HepG2 (cell line): ENCODE measurements around the gene ADAMTS4. TPM values are rescaled to one million over a fixed set of nuclear protein-coding genes. Genes with fewer than 3 reads are reported as not detected.

ENCODE experiments used
- CEBPZ ChIP-seq: IDR thresholded peaks from 2 replicates; pipeline ENCODE4 v1.6.1; 2012; ENCODE audit warnings: low read length, improper control_type of control experiment
- EED ChIP-seq: sonication (generic); formaldehyde crosslinking; IDR thresholded peaks from 2 replicates; pipeline ENCODE4 v1.5.0; 2020; ENCODE audit warnings: mild to moderate bottlenecking, missing genetic modification reagents
- HMGA1 ChIP-seq: sonication (generic); formaldehyde crosslinking; conservative IDR thresholded peaks from 2 replicates; pipeline ENCODE4 v1.4.0; 2020; ENCODE audit warnings: missing genetic modification reagents
- HOXA5 ChIP-seq: sonication (generic); formaldehyde crosslinking; IDR thresholded peaks from 2 replicates; pipeline ENCODE4 v1.4.0; 2020; ENCODE audit warnings: missing genetic modification reagents
- MIER3 ChIP-seq: IDR thresholded peaks from 2 replicates; pipeline ENCODE4 v1.6.1; 2016; ENCODE audit warnings: missing compliant biosample characterization, borderline replicate concordance
- NCOA1 ChIP-seq: sonication (generic); formaldehyde crosslinking; IDR thresholded peaks from 2 replicates; pipeline ENCODE4 v1.9.0; 2021; ENCODE audit warnings: missing genetic modification reagents
- TBL1XR1 ChIP-seq: fragments of 150-350 bp; IDR thresholded peaks from 2 replicates; pipeline ENCODE4 v1.6.1; 2014; ENCODE audit warnings: borderline replicate concordance, low read length; ENCODE audit not compliant: partially characterized antibody
- ZFP37 ChIP-seq: sonication (generic); formaldehyde crosslinking; IDR thresholded peaks from 2 replicates; pipeline ENCODE4 v1.4.0; 2020; ENCODE audit warnings: missing genetic modification reagents, borderline replicate concordance
- ZNF407 ChIP-seq: sonication (generic); formaldehyde crosslinking; IDR thresholded peaks from one replicate; pipeline ENCODE4 v1.5.1; 2020; ENCODE audit warnings: mild to moderate bottlenecking, missing genetic modification reagents; ENCODE audit errors: not compliant biosample characterization
- ZNF550 ChIP-seq: sonication (generic); formaldehyde crosslinking; IDR thresholded peaks from 2 replicates; pipeline ENCODE4 v1.4.0; 2020; ENCODE audit warnings: mild to moderate bottlenecking, missing genetic modification reagents, borderline replicate concordance
- polyA plus RNA-seq, 8 experiments: library from polyadenylated mRNA; depleted of rRNA in 3 of 8; stranded (reverse) in 7 of 8; unstranded in 1 of 8; fragments of >200 nt; fragmentation: Illumina TruSeq in 4 of 8; extraction: Trizol in 4 of 8; gene quantifications; 2 replicates each; pipeline versions ENCODE4 v1.2.1 to v1.2.3, GENCODE V29; 2011 to 2016; ENCODE audit warnings: low read depth in 4 of 8, missing spikeins in 1 of 8, mixed read lengths in 1 of 8; ENCODE audit not compliant: insufficient read depth in 1 of 8
- total RNA-seq, 5 experiments: library from RNA; depleted of rRNA; stranded (reverse); fragments of >200 nt; fragmentation: Illumina TruSeq; extraction: Trizol; gene quantifications; 2 replicates each; pipeline ENCODE4 v1.2.3, GENCODE V29; 2016; ENCODE audit warnings: low read depth in 1 of 5

ADAMTS4 gene
- total and polyA plus RNA-seq, 2 of the 13 experiments (the other 11 are each of a cell fraction or from before 2014, with no cell fraction given), result 0.51 to 1.7 TPM

- TF ChIP-seq ZNF407 (CRISPR knock-in tag), result no peak
- TF ChIP-seq EED (CRISPR knock-in tag), result no peak
- TF ChIP-seq ZNF550 (CRISPR knock-in tag), result no peak
- no peak for TF ChIP-seq MIER3 (CRISPR knock-in tag)
- no peak for TF ChIP-seq HOXA5 (CRISPR knock-in tag)
- TF ChIP-seq NCOA1 (CRISPR knock-in tag), result no peak
- no peak for TF ChIP-seq TBL1XR1
- TF ChIP-seq ZFP37 (CRISPR knock-in tag), result no peak
- TF ChIP-seq CEBPZ, result no peak
- TF ChIP-seq HMGA1 (CRISPR knock-in tag), result no peak
Measured at GRCh38 chr1:161172349-161172748, 26.5 kb downstream of the ADAMTS4 start (continued).
